ENCODE data around the gene HACL1.

DNA sequence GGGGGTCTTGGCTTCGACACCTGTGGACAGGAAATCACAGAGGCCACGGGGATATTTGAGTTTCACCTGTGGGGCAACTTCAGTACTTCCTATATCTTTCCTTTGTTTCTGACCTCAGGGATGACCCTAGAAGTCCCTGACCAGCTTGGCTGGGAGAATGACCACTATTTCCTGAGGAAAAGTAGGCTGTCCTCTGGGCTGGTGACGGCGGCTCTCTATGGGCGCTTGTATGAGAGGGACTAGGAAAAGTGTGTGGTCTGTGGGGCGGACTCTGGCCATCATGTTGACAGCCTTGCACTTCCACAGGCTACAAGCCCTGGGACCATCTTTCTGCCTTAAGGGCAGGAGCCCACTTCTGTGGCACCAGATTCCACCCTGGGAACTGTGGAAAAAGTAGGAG, 43.9 kb upstream of the HACL1 start:
- no peak for TF ChIP-seq SETDB1 (IDR thresholded peaks at IDR 0.05; ENCODE audit: insufficient read length, low read length)
- no peak for TF ChIP-seq ZBTB17 (tag by site-specific recombination; IDR thresholded peaks at IDR 0.05)
- TF ChIP-seq KLF10 (tag by site-specific recombination; IDR thresholded peaks at IDR 0.05), result no peak
- TF ChIP-seq, protein P1, sequence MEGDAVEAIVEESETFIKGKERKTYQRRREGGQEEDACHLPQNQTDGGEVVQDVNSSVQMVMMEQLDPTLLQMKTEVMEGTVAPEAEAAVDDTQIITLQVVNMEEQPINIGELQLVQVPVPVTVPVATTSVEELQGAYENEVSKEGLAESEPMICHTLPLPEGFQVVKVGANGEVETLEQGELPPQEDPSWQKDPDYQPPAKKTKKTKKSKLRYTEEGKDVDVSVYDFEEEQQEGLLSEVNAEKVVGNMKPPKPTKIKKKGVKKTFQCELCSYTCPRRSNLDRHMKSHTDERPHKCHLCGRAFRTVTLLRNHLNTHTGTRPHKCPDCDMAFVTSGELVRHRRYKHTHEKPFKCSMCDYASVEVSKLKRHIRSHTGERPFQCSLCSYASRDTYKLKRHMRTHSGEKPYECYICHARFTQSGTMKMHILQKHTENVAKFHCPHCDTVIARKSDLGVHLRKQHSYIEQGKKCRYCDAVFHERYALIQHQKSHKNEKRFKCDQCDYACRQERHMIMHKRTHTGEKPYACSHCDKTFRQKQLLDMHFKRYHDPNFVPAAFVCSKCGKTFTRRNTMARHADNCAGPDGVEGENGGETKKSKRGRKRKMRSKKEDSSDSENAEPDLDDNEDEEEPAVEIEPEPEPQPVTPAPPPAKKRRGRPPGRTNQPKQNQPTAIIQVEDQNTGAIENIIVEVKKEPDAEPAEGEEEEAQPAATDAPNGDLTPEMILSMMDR (tag by site-specific recombination; IDR thresholded peaks at IDR 0.05), result no peak
- TF ChIP-seq ZNF391 (tag by site-specific recombination; IDR thresholded peaks at IDR 0.05; ENCODE audit: borderline replicate concordance, low read depth), result no peak
- no peak for TF ChIP-seq ZNF658 (tag by site-specific recombination; IDR thresholded peaks at IDR 0.05)
- TF ChIP-seq, protein P2, sequence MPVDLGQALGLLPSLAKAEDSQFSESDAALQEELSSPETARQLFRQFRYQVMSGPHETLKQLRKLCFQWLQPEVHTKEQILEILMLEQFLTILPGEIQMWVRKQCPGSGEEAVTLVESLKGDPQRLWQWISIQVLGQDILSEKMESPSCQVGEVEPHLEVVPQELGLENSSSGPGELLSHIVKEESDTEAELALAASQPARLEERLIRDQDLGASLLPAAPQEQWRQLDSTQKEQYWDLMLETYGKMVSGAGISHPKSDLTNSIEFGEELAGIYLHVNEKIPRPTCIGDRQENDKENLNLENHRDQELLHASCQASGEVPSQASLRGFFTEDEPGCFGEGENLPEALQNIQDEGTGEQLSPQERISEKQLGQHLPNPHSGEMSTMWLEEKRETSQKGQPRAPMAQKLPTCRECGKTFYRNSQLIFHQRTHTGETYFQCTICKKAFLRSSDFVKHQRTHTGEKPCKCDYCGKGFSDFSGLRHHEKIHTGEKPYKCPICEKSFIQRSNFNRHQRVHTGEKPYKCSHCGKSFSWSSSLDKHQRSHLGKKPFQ (tag by site-specific recombination; IDR thresholded peaks at IDR 0.05), result no peak
- no peak for TF ChIP-seq GFI1B (tag by site-specific recombination; IDR thresholded peaks at IDR 0.05)
- TF ChIP-seq ZNF600 (tag by site-specific recombination; IDR thresholded peaks at IDR 0.05), result no peak
- no peak for TF ChIP-seq ZNF202 (tag by site-specific recombination; IDR thresholded peaks at IDR 0.05; ENCODE audit: borderline replicate concordance)
- no peak for TF ChIP-seq ZNF274 (IDR thresholded peaks at IDR 0.05; ENCODE audit: low read length)
- TF ChIP-seq ZNF274 (tag by site-specific recombination; IDR thresholded peaks at IDR 0.05; ENCODE audit: borderline replicate concordance), result no peak

All from HEK293 (cell line).